Raji (cell line): Measurements from ENCODE around the gene BRD4.

Experiments
- POLR2A ChIP-seq: IDR thresholded peaks from 2 replicates; pipeline ENCODE4 v1.6.1; 2011; ENCODE audit warnings: low read depth, low read length, control low read depth; ENCODE audit not compliant: insufficient read depth

Gene BRD4

DNA sequence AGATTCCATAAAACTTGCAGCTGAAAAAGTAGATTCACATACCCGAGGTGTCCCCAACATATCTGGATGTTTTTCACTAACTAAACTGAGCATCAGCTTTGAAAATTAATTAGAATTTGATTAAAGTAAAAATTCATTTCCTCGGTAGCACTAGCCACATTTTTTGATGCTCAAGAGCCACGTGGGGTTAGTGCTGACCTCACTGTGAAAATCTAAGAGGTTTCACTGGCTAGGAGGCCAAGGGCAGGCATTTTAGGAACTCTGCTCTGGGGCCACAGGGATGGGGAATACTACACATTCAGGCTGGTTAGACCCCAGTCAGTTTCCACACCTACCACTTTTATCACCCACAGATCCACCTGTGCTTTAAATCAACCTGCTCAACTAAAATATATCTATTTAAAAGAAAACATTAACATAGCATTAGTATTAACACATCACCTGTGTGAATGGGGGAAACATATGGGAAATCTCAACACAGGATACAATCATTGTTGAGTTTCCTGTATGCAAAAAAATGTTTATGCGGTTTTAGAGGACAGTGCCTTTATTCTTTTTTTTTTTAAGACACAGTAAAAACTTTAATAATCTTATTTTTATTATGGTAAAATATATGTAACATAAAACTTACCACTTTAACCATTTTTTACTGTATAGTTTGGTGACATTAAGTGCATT is 45.5 kb downstream of the BRD4 start:
- TF ChIP-seq POLR2A, result no peak

DNA sequence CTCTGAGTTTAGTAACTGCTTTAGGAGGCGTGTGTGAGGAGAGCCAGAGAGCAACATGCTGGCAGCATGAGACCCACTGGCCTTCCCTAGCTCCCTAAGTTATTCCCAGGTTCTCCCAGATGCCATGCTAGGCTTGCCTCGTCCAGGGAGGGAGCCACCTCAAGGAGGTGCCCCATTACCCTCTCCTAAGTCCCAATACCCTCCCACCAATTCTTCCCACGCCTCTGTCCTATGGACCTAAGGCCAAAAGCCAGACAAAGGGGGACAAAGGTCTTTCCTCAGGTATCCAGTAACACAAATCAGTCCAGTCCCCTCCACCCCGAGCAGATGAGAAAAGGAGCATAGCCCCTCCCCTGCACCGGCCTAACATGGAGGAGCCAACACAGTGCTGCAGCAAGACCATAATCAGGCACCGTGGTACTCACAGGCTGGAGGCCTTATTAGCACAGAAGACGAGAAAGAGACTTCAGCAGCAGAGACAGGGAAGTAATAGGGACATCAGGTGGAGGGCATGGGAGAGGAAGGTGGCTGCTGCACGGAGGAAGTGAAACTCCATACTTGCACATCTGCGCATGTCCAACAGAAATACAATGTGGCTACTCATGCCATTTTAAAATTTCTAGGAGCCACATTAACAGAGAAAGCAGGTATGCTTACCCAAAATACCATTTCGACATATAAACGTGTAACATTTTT is 46.3 kb downstream of the BRD4 start:
- TF ChIP-seq POLR2A, result no peak

DNA sequence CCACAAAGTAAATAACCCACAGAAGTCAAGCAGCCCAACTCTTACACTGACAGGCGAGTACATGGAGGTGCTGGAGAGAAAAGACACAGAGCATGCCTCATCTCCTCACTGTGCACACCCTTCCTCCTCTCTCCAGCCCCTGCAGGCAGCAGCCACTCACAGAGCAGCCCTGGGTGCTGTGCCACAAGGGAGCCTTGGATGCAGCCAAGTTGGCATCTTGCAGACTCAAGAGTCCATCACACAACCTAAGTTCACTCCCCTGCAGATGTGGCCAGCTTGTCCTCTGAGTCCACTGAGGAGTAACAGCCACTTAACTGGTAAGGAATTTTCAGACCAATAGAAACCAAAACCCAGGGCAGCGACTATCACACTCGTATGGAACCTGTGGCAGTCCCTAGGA is 47.4 kb downstream of the BRD4 start:
- no peak for TF ChIP-seq POLR2A

DNA sequence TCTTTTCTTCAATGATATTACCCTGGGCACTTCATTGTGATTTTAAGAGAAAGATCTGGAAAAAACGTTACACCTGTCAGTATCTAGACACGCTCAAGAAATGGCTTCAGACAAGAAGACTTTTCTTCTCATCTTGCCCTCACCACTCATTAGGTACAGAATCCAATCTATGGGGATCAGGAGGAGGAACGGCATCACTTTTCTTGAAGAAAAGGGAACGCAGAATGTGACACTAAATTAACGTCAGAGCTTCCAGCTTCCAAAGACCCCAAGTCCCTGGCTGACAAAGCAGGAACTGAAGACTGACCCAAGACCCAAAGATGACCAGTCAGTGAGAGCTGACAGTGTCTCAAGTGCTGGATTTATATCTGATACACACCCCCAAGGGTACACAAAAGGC is 48.2 kb downstream of the BRD4 start:
- TF ChIP-seq POLR2A, result no peak

DNA sequence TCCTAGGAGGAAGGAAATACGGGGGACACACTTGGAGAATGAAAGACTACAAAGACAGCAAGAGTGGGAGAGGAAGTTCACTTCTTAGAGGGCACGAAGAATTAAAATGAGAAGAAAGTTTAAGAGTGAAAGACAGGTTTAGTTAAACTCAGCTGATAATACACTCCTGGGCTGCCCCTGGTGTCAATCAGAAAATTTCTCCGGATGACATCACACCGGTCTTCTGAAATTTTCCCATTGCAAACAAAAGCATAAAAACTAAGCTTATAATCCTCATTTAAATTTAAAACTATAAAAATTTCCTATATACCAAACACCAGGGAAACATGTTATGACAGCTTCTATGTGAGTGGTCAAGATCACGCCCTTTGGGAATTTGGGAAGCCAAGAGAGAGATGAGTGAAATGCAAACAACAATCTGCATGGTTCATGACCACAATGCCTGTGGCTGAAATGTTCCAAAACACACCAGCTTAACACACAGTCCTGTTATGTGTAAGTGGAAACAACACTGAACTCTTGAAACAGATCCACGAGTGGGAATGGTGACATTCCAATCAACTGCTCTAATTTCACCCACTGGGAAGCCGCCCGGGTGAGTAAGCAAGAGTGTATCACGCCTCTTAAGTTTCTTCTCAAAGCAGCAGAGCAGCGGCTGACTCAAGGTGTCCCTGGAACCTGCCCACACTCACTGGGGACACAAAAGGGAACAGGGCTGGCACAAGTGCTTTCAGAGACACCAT is 49.0 kb downstream of the BRD4 start:
- no peak for TF ChIP-seq POLR2A

DNA sequence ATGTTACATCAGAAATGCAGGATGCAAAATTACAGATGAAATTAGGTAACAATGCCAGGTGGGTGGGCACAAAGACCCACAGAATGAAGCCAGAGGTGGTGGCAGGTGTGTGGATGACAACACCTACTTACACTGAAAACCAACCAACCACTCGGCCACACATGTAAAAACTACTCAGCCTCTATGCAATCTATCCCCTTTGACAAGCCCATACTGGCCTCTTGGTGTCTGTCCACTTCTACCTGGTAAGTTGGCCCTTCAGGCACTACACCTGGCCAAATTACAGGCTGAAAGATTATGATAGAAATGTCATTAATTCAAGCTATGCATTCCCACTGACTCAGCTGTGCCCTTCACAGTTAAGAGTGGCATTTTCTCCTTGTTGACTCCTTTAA is 50.0 kb downstream of the BRD4 start:
- no peak for TF ChIP-seq POLR2A

DNA sequence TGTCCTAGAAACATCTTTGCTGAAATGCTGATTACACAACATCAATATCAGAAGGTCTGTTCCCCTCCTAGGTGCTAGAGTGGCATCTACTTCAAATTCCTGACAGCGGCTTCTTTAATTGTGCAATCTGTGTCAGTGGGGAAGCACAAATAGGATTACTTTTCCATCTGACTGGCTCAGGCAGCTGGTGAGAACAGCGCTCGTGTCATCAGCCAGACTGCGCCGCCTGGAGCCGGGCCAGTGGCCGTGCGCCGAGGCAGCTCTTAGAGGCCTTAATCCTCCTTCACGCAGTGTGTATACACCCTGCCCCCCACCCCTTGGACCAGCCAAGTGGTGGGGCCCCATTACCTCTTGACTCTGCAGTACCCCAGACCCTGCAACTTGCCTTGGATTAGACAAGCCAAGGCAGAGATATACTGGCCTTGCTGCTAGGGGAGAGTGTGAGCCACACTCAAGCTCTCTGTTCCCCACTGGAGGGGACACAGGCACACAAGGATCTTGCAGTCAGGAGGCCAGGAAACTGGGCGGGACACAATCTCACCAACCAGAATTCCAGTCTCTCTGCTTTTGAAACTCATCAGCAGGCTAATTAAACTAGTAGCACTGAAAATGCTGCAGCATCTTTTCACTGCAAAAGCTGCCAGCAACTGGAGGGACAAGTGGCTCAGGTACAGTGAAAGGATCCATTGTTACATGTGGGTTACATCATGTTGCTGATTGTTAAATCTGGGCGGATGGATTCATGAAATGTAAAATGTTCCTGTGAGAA is 51.2 kb downstream of the BRD4 start:
- TF ChIP-seq POLR2A, result no peak

DNA sequence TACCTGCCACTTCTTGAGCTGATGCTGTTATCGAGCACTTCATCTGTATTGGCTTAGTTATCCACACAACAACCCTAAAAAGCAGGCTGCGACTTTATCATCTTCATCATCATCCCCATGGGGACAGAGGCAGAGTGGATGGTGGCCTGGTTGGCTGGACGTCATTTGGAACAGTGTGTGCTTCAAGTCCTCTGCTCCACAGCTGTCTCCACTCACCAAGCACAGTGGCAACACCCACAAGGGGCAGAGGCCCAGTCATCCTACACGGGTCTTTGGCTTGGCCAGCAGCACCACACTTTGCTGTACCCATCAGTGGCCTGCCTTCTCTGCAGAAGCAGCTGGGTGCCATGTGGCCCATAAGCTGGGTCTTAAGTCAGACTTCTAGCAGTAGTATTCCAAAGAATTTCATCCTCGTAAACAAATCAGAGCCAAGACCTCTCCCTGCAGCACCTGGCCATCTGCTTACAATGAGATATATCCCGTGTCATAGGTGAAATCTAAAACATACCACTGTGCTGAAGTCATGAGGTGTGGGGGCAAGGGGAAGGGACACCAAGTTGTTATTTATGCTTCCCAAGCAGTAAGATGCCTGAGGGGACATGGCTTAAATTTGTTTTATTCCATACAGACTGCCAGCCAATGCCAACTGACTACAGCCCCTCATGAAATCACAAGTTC is 52.2 kb downstream of the BRD4 start:
- TF ChIP-seq POLR2A, result no peak

DNA sequence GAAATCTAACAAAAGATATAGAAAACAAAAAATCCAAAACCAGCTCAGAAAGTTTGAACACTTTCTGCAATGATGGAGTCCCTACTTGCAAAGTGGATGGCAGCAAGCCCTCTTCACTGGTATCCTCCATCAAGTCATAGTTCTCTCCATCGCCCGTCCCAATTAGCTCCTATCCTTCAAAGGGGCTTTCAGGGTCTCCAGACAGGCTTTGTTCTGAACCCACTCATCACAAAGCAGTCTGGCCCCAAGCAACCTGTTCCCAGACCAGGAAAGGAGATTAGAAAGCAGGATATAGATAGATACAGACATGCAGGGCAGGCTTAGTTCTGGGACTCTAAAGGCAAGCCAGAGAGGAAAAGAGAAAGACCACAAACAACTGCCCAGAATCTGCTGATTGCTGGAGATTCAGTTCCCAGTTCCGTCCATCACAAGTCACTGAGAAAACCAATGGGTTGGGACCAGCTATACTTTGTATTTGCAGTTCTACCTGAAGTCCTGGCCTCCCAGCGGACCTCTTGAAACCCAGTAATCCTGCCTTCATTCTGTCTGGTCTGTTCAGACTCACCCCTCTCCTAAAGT is 52.9 kb downstream of the BRD4 start:
- TF ChIP-seq POLR2A, result no peak

DNA sequence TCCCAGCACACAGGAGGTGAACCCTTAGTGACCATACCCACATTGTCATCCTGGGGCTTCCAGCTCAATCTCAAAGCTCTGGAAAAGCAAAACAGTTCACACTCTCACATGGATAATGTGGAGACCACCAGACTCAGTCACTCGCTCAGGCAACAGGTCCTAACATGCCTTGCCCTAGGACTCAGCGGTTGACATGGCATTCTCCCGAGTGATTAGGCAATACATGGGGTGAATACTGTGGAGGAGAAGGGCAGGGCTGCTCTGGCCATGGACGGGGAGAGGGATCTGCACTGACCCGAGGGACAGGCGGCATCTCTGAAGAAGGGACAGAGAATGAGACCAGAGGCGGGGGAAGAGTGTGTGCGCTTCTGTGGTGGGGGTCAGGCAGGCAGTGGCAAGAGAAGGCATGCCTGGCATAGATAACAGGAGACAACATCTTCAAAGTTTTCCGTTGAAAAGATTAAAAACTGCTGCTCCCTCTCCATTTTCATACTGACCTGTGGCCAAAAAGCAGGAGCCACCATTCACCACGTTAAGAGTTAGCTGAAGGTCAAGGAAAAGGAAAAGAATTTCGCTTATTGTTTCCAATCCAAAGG is 55.6 kb downstream of the BRD4 start:
- TF ChIP-seq POLR2A, result no peak

DNA sequence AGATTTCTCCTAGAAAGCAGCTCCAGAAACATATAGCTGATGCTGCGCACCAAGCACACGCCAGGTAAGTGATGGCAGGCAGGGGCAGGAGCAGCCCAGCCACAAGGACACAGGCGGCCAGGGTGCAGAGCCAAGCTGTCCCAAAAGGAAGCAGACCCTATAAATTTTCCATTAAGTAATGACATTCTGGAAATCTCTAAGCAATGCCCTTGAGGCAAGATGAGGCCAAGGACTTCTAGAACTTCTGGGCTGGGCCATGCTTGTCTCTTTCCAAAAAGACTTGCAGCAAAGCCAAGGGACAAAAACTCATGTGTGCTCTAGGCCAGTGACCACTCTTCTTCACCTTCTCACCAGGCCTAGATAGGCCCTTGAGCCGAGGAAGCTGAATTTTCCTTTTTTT is 57.9 kb downstream of the BRD4 start:
- no peak for TF ChIP-seq POLR2A

DNA sequence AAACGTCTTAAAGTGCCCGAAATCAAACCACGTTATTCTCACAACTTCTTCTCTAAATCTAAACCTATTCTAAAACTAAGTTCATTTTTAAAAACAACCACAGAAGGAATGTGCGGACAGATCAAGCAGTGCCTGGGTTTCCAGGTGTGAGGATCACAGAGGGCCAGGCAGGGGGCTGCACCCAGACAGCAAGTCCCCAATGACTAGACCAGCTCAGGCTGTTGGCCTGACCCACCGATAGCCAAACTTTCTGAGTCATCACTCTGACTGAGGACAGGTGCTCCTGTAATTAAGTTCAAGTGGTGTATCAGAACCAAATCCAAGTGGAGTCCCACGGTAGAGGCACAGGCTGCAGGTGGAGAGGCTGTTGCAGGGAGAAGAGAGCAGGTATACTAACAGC is 62.5 kb downstream of the BRD4 start:
- no peak for TF ChIP-seq POLR2A

DNA sequence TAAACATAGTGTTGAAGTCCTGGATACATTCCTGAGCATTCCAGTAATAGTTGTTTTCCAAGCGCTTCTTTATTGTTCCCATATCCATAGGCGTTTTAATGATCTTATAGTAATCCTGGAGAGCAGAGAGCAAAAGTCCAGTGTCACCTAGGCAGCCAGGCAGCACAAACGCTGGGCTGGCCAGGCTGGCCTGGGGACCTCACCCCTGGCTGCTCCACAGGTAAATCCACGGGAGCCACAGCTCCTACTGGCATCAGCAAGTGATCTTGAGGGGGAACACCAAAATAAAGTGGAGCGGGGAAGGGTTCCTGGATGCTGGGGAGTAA is 63.4 kb downstream of the BRD4 start:
- no peak for TF ChIP-seq POLR2A

DNA sequence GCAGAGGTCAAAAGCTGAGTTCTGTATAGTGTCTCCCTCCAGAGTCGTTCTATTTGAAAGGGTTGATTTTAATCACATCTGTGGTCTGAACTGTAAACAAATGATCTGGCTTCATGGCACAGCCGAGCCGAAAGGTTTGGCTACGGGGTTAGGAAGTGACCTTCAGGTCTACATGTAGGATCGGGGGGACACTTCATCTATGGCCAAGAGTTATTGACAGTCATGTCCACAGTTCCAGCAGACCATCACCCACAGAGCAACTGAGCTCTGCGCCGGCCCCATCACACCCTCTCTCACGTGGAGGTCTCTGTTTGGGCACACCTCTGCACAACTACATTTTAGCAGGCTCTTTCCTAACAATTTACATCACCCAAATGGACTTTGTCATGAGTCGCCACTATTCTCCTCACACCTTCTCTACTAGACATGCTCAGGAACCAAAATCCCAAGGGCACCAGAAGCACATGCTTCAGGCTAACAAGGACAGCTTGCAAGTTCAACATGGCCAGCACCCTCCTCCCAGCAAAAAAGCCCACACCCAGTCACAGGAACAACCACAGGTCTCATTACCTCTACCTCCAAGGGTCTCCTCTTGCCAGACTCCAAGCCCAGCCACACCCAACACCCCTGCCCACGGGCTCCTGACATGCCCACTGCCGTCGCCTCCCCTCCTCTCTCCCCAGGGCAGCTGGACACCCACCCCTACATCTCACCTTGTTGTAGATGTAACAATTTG is 64.0 kb downstream of the BRD4 start:
- TF ChIP-seq POLR2A, result no peak
